H1 (cell line): ENCODE data around the gene LTBP1. TPM values are rescaled to one million over a fixed set of nuclear protein-coding genes. Genes with fewer than 3 reads are reported as not detected.

Experiments used
- CTCF ChIA-PET: fragments of 300-600 bp; sonication (Branson Sonifier 250); formaldehyde crosslinking; loops from one replicate; lab custom pipeline; 2021; ENCODE audit not compliant: partially characterized antibody; lab: Charles Lee
- POLR2A ChIA-PET: fragments of 300-600 bp; sonication (Branson Sonifier 250); formaldehyde crosslinking; loops from one replicate; lab custom pipeline; 2021; ENCODE audit warnings: inconsistent platforms; ENCODE audit not compliant: partially characterized antibody; lab: Charles Lee
- DNase-seq, 2 experiments: peaks; one replicate each; pipeline versions ENCODE4 v3.0.0 to v3.0.0-alpha.2; 2010 to 2022; ENCODE audit warnings: low spot score in 2 of 2, low read depth in 1 of 2, mixed read lengths in 1 of 2
- FAIRE-seq: peaks from 2 replicates; lab custom pipeline; 2011; peaks lifted over from hg19 to GRCh38; lab: Jason Lieb, UNC
- H2AFZ ChIP-seq: 2 replicates; pipeline ENCODE4 v1.8.1; 2012; ENCODE audit warnings: low read length, inconsistent platforms
- H2AK5ac ChIP-seq: 2 replicates; pipeline ENCODE4 v1.6.1; 2013; ENCODE audit warnings: low read depth, low read length
- H2BK120ac ChIP-seq: replicated peaks from 2 replicates; pipeline ENCODE3; 2013; ENCODE audit warnings: low read depth, low read length, inconsistent platforms
- H2BK12ac ChIP-seq: 2 replicates; pipeline ENCODE4 v1.6.1; 2013; ENCODE audit warnings: low read depth, low read length
- H2BK15ac ChIP-seq: 2 replicates; pipeline ENCODE4 v1.6.1; 2013; ENCODE audit warnings: low read length
- H2BK20ac ChIP-seq: 2 replicates; pipeline ENCODE4 v1.6.1; 2013; ENCODE audit warnings: low read length
- H2BK5ac ChIP-seq: 2 replicates; pipeline ENCODE4 v1.6.1; 2013; ENCODE audit warnings: low read depth, low read length
- H3K14ac ChIP-seq: 2 replicates; pipeline ENCODE4 v1.6.1; 2013; ENCODE audit warnings: inconsistent platforms; ENCODE audit not compliant: insufficient read length
- H3K18ac ChIP-seq: 2 replicates; pipeline ENCODE4 v1.6.1; 2013; ENCODE audit warnings: low read length; ENCODE audit errors: extremely low read depth
- H3K23ac ChIP-seq: 2 replicates; pipeline ENCODE4 v1.6.1; 2013; ENCODE audit warnings: inconsistent platforms; ENCODE audit not compliant: insufficient read length
- H3K23me2 ChIP-seq: 2 replicates; pipeline ENCODE4 v1.6.1; 2013; ENCODE audit warnings: low read depth, low read length
- H3K27ac ChIP-seq: 2 replicates; pipeline ENCODE4 v1.6.1; 2011; ENCODE audit warnings: low read depth, low read length, inconsistent platforms
- H3K27me3 ChIP-seq, 4 experiments: replicated peaks in 1 of 4; 1 replicate in 1 of 4; 2 replicates in 3 of 4; pipeline versions ENCODE4 v1.6.1 to v1.8.1; 2011 to 2013; ENCODE audit warnings: low read length in 3 of 4, mild to moderate bottlenecking in 3 of 4, inconsistent platforms in 2 of 4, mixed read lengths in 2 of 4, moderate library complexity in 1 of 4; ENCODE audit not compliant: control insufficient read depth in 3 of 4, insufficient read depth in 3 of 4; ENCODE audit errors: extremely low read depth in 1 of 4
- H3K36me3 ChIP-seq, 4 experiments: 2 replicates each; pipeline versions ENCODE4 v1.6.1 to v1.8.1; 2011 to 2013; ENCODE audit warnings: mild to moderate bottlenecking in 4 of 4, low read length in 3 of 4, moderate library complexity in 2 of 4, control low read depth in 1 of 4, inconsistent platforms in 1 of 4; ENCODE audit not compliant: insufficient read depth in 4 of 4, control insufficient read depth in 2 of 4
- H3K4ac ChIP-seq: replicated peaks from 2 replicates; pipeline ENCODE3; 2013; ENCODE audit warnings: low read length, low read depth, mixed read lengths, inconsistent platforms; ENCODE audit not compliant: insufficient read length
- H3K4me1 ChIP-seq, 4 experiments: replicated peaks in 1 of 4; 1 replicate in 1 of 4; 2 replicates in 3 of 4; pipeline versions ENCODE4 v1.6.1 to v1.8.1; 2011 to 2013; ENCODE audit warnings: low read length in 3 of 4, inconsistent platforms in 2 of 4, mixed read lengths in 1 of 4; ENCODE audit not compliant: insufficient read depth in 4 of 4, control insufficient read depth in 3 of 4
- H3K4me2 ChIP-seq, 2 experiments: 2 replicates each; pipeline versions ENCODE4 v1.6.1 to v1.8.1; 2011 to 2013; ENCODE audit warnings: low read depth in 2 of 2, low read length in 2 of 2, control low read depth in 1 of 2, inconsistent platforms in 1 of 2, mild to moderate bottlenecking in 1 of 2; ENCODE audit not compliant: insufficient read depth in 1 of 2
- H3K4me3 ChIP-seq, 4 experiments: fragments of 200-600, 300-600 bp in 1 of 4; sonication (generic), shearing (Covaris generic), sonication (Bioruptor Twin) in 1 of 4; 2 replicates each; pipeline versions ENCODE4 v1.5.1 to v1.8.1; 2011 to 2016; ENCODE audit warnings: low read length in 4 of 4, low read depth in 3 of 4, control low read depth in 2 of 4, inconsistent platforms in 2 of 4, mild to moderate bottlenecking in 2 of 4, mixed read lengths in 1 of 4, moderate library complexity in 1 of 4; ENCODE audit not compliant: insufficient read depth in 2 of 4; ENCODE audit errors: extremely low read depth in 1 of 4
- H3K56ac ChIP-seq: replicated peaks from 2 replicates; pipeline ENCODE3; 2013; ENCODE audit warnings: low read depth, mild to moderate bottlenecking, mixed read lengths, low read length, inconsistent platforms; ENCODE audit not compliant: insufficient read length
- H3K79me1 ChIP-seq: 2 replicates; pipeline ENCODE4 v1.6.1; 2013; ENCODE audit warnings: low read depth, low read length, control low read depth
- H3K79me2 ChIP-seq, 2 experiments: 2 replicates each; pipeline versions ENCODE4 v1.6.1 to v1.8.1; 2012 to 2013; ENCODE audit warnings: low read length in 2 of 2, mild to moderate bottlenecking in 2 of 2, inconsistent platforms in 1 of 2; ENCODE audit not compliant: insufficient read depth in 2 of 2, control insufficient read depth in 1 of 2
- H3K9ac ChIP-seq, 4 experiments: replicated peaks in 1 of 4; 1 replicate in 1 of 4; 2 replicates in 3 of 4; pipeline versions ENCODE4 v1.6.1 to v1.8.1; 2011 to 2013; ENCODE audit warnings: low read depth in 3 of 4, low read length in 3 of 4, control low read depth in 2 of 4, mild to moderate bottlenecking in 2 of 4, moderate library complexity in 2 of 4, inconsistent platforms in 1 of 4; ENCODE audit errors: extremely low read depth in 1 of 4
- H3K9me3 ChIP-seq, 2 experiments: 2 replicates each; pipeline versions ENCODE4 v1.6.1 to v1.8.1; 2012 to 2013; ENCODE audit warnings: mild to moderate bottlenecking in 2 of 2, moderate library complexity in 2 of 2, control low read depth in 1 of 2, inconsistent platforms in 1 of 2, low read depth in 1 of 2, low read length in 1 of 2, mixed read lengths in 1 of 2; ENCODE audit not compliant: insufficient read depth in 2 of 2
- H4K20me1 ChIP-seq, 2 experiments: replicated peaks in 1 of 2; 2 replicates each; pipeline versions ENCODE3 to v1.8.1; 2011 to 2013; ENCODE audit warnings: inconsistent platforms in 2 of 2, low read length in 2 of 2, mild to moderate bottlenecking in 1 of 2; ENCODE audit not compliant: insufficient read depth in 2 of 2, control insufficient read depth in 1 of 2
- H4K5ac ChIP-seq: 2 replicates; pipeline ENCODE4 v1.6.1; 2013; ENCODE audit warnings: low read length, low read depth, mixed read lengths, inconsistent platforms; ENCODE audit not compliant: insufficient read length
- H4K8ac ChIP-seq: 2 replicates; pipeline ENCODE4 v1.8.0; 2013; ENCODE audit warnings: mild to moderate bottlenecking, moderate library complexity, low read length, inconsistent platforms; ENCODE audit not compliant: insufficient read depth; ENCODE audit errors: extremely low read depth
- H4K91ac ChIP-seq: replicated peaks from 2 replicates; pipeline ENCODE3; 2013; ENCODE audit warnings: low read length, mixed read lengths, inconsistent platforms; ENCODE audit not compliant: insufficient read length
- BACH1 ChIP-seq: IDR thresholded peaks from 2 replicates; pipeline ENCODE4 v1.6.1; 2012; ENCODE audit warnings: low read length, improper control_type of control experiment
- CBX5 ChIP-seq: fragments of 300-800, 300-1000 bp; sonication (generic); IDR thresholded peaks from 2 replicates; pipeline ENCODE4 v1.7.1; 2016; ENCODE audit warnings: antibody characterized with exemption, low read length, low read depth
- E2F6 ChIP-seq: IDR thresholded peaks from 2 replicates; pipeline ENCODE4 v1.6.1; 2012; ENCODE audit warnings: inconsistent platforms
- FOSL1 ChIP-seq: IDR thresholded peaks from 2 replicates; pipeline ENCODE4 v1.6.1; 2011; ENCODE audit warnings: mild to moderate bottlenecking, low read depth, low read length, moderate library complexity; ENCODE audit not compliant: insufficient read depth
- HDAC2 ChIP-seq, 2 experiments: fragments of 300-600 bp in 1 of 2; sonication (generic) in 1 of 2; IDR thresholded peaks; 2 replicates each; pipeline ENCODE4 v1.6.1; 2011 to 2012; ENCODE audit warnings: low read depth in 2 of 2, low read length in 2 of 2, mild to moderate bottlenecking in 2 of 2, moderate library complexity in 2 of 2, borderline replicate concordance in 1 of 2, inconsistent platforms in 1 of 2
- JUN ChIP-seq: IDR thresholded peaks from 2 replicates; pipeline ENCODE4 v1.6.1; 2011; ENCODE audit warnings: low read depth, mild to moderate bottlenecking, improper control_type of control experiment, low read length
- JUND ChIP-seq: IDR thresholded peaks from 2 replicates; pipeline ENCODE4 v1.6.1; 2011; ENCODE audit warnings: mild to moderate bottlenecking, improper control_type of control experiment, low read length
- NANOG ChIP-seq: IDR thresholded peaks from 2 replicates; pipeline ENCODE4 v1.6.1; 2011; ENCODE audit warnings: low read length, low read depth, mild to moderate bottlenecking, inconsistent platforms; ENCODE audit not compliant: insufficient read depth, poor library complexity, severe bottlenecking
- POU5F1 ChIP-seq: IDR thresholded peaks from 2 replicates; pipeline ENCODE4 v1.6.1; 2011; ENCODE audit warnings: low read depth, mild to moderate bottlenecking, low read length, moderate library complexity
- RAD21 ChIP-seq, 2 experiments: IDR thresholded peaks in 1 of 2; conservative IDR thresholded peaks in 1 of 2; 2 replicates each; pipeline ENCODE4 v1.6.1; 2011; ENCODE audit warnings: low read depth in 2 of 2, low read length in 2 of 2, improper control_type of control experiment in 1 of 2, inconsistent platforms in 1 of 2, mild to moderate bottlenecking in 1 of 2, moderate library complexity in 1 of 2
- RFX5 ChIP-seq: IDR thresholded peaks from 2 replicates; pipeline ENCODE4 v1.6.1; 2011; ENCODE audit warnings: low read depth, low read length, improper control_type of control experiment, borderline replicate concordance
- SIRT6 ChIP-seq: IDR thresholded peaks from one replicate; pipeline ENCODE4 v1.7.1; 2012; ENCODE audit warnings: low read length, inconsistent platforms
- SP4 ChIP-seq: IDR thresholded peaks from 2 replicates; pipeline ENCODE4 v1.6.1; 2012; ENCODE audit warnings: low read length, inconsistent platforms
- TAF7 ChIP-seq: optimal IDR thresholded peaks from 2 replicates; pipeline ENCODE3; 2011; ENCODE audit warnings: low read depth, mild to moderate bottlenecking, inconsistent platforms, low read length, moderate library complexity, borderline replicate concordance
- WGBS, 2 experiments: shearing (Covaris generic) in 1 of 2; methylation state at CpG; one replicate each; pipeline versions ENCODE4 v1.1.6 to v1.1.7; 2013 to 2015; ENCODE audit warnings: low lambda C conversion rate in 2 of 2, mixed read lengths in 2 of 2, inconsistent platforms in 1 of 2, low coverage in 1 of 2, missing lambda C conversion rate in 1 of 2; ENCODE audit not compliant: insufficient replicate concordance in 2 of 2, insufficient coverage in 1 of 2, insufficient read length in 1 of 2; ENCODE audit errors: extremely low coverage in 1 of 2, missing lambda C conversion rate in 1 of 2; 5-methylcytosine and 5-hydroxymethylcytosine counted together
- polyA plus RNA-seq, 7 experiments: library from polyadenylated mRNA; depleted of rRNA in 3 of 7; stranded (reverse) in 5 of 7; unstranded in 2 of 7; fragments of >200 nt in 5 of 7; fragments of 200-250 nt in 2 of 7; gene quantifications; 1 replicate in 5 of 7; 2 replicates in 1 of 7; 4 replicates in 1 of 7; pipeline versions ENCODE4 v1.2.1 to v1.2.3, GENCODE V29; 2011 to 2013; ENCODE audit warnings: missing spikeins in 2 of 7, mixed read lengths in 2 of 7
- total RNA-seq: library from RNA; stranded (reverse); fragmentation: NEBNext Ultra II Directional; extraction: Animal tissue kit (Norgen Biotek cat#: 25700); gene quantifications from 2 replicates; pipeline ENCODE4 v1.2.1, GENCODE V29; 2021

LTBP1 gene
- total and polyA plus RNA-seq, 2 of the 8 experiments (the other 6 are each of a cell fraction or from before 2014, with no cell fraction given): 15.4 to 24.7 TPM

GRCh38 chr2:33115728-33116127, 169.0 kb downstream of the LTBP1 start:
- H3K23ac ChIP-seq: no peak overlapping the region
- no peaks in the 10 kb centered on the region for H4K20me1 ChIP-seq
- no peak overlapping the region for H2BK5ac ChIP-seq
- H3K27ac ChIP-seq: no peak overlapping the region
- H2BK12ac ChIP-seq: no peak overlapping the region
- no peaks in the 10 kb centered on the region for H3K23me2 ChIP-seq
- POLR2A ChIA-PET: no interaction called here
- no peak for DNase-seq
- H3K36me3 ChIP-seq: no peaks in the 10 kb centered on the region
- H3K9me3 ChIP-seq: no peaks in the 10 kb centered on the region
- FAIRE-seq: no peak
- no peak overlapping the region for H3K14ac ChIP-seq
- H3K4me1 ChIP-seq: no peaks in the 10 kb centered on the region
- H3K4me3 ChIP-seq: no peak overlapping the region
- no peak overlapping the region for H3K18ac ChIP-seq
- H3K4me2 ChIP-seq: no peak overlapping the region
- H2BK120ac ChIP-seq: no peak overlapping the region
- H3K9ac ChIP-seq: no peak overlapping the region
- H2AFZ ChIP-seq: no peak overlapping the region
- no peak overlapping the region for H4K5ac ChIP-seq
- no peak overlapping the region for H2BK20ac ChIP-seq
- H2AK5ac ChIP-seq: no peak overlapping the region
- CTCF ChIA-PET: no interaction called here
- H3K79me1 ChIP-seq: no peaks in the 10 kb centered on the region
- no peaks in the 10 kb centered on the region for H3K27me3 ChIP-seq
- no peak overlapping the region for H2BK15ac ChIP-seq
- 93% methylated on average over 1 of the region's 1 CpG; no CpG with 5 or more reads in 1 of the 2 experiments for WGBS, 2 experiments
- H3K56ac ChIP-seq: no peak overlapping the region
- H4K91ac ChIP-seq: no peak overlapping the region
- H3K4ac ChIP-seq: no peak overlapping the region
- H4K8ac ChIP-seq: no peak overlapping the region
- H3K79me2 ChIP-seq: no peaks in the 10 kb centered on the region
- TF ChIP-seq TAF7 (no peak), NANOG (no peak), HDAC2 (IDR thresholded peaks at IDR 0.05; ENCODE audit: borderline replicate concordance in 1 of 2, low read depth in 2 of 2, low read length in 2 of 2) (no peak), BACH1 (no peak), RAD21 (IDR thresholded peaks at IDR 0.05 in 1 of 2, conservative IDR thresholded peaks at IDR 0.05 in 1 of 2; ENCODE audit: low read depth in 2 of 2, low read length in 2 of 2) (no peak), SP4 (no peak), JUN (no peak), FOSL1 (no peak), CBX5 (no peak), POU5F1 (no peak), E2F6 (no peak), JUND (no peak), SIRT6 (no peak), RFX5 (no peak)
